ENCODE data around the gene ARHGEF7. TPM values are rescaled to one million over a fixed set of nuclear protein-coding genes. Genes with fewer than 3 reads are reported as not detected.

Gene ARHGEF7
- 18.0 to 20.8 TPM (median 20.5 TPM) in 5 replicates for total RNA-seq (2022; extraction: Qiagen RNA extraction; ENCODE audit: low read depth)

GRCh38 chr13:111115061-111115964, at the start of gene ARHGEF7:
Gene ARHGEF7 (plus strand): TSS chr13:111115310. CDS start chr13:111115527, 217 bp downstream.

GRCh38 chr13:111319998-111320911, 205.1 kb downstream of the ARHGEF7 start, which contains the start of gene TEX29:
Gene TEX29 (plus strand): TSS chr13:111320642. CDS start chr13:111320891, 249 bp downstream.

Other genes starting within 250 kb of the ARHGEF7 start
- gene ANKRD10, start 200.2 kb upstream of the ARHGEF7 start, total RNA-seq (2022; extraction: Qiagen RNA extraction; ENCODE audit: low read depth) = 37.7 to 54.8 TPM (median 45.1 TPM) in 5 replicates
- gene TEX29, start 205.3 kb downstream of the ARHGEF7 start, total RNA-seq (2022; extraction: Qiagen RNA extraction; ENCODE audit: low read depth) = not detected in 5 replicates